Activated naive CD8-positive, alpha-beta T cell treated with anti-CD3 and anti-CD28 coated beads for 36 hours (primary cell): ENCODE data around the gene ZNF518A. TPM values are rescaled to one million over a fixed set of nuclear protein-coding genes. Genes with fewer than 3 reads are reported as not detected.

Source experiments
- DNase-seq: peaks from one replicate; pipeline ENCODE4 v3.0.0; 2021
- H3K27ac Mint-ChIP-seq: one replicate; pipeline ENCODE4 v1.8.0; 2022; ENCODE audit warnings: mild to moderate bottlenecking, moderate library complexity, mixed read lengths
- H3K27me3 Mint-ChIP-seq: one replicate; pipeline ENCODE4 v1.8.0; 2022; ENCODE audit warnings: mild to moderate bottlenecking, mixed read lengths
- H3K36me3 Mint-ChIP-seq: one replicate; pipeline ENCODE4 v1.8.0; 2021; ENCODE audit warnings: mild to moderate bottlenecking, mixed read lengths
- H3K4me1 Mint-ChIP-seq: one replicate; pipeline ENCODE4 v1.8.0; 2021; ENCODE audit warnings: mixed read lengths
- H3K4me3 Mint-ChIP-seq: one replicate; pipeline ENCODE4 v1.8.0; 2022; ENCODE audit warnings: mild to moderate bottlenecking, moderate library complexity, mixed read lengths
- H3K9me3 Mint-ChIP-seq: one replicate; pipeline ENCODE4 v1.8.0; 2022; ENCODE audit warnings: mixed read lengths
- total RNA-seq, 2 experiments: library from RNA; stranded (reverse); gene quantifications; one replicate each; pipeline ENCODE4 v1.2.3, GENCODE V29; 2021

Gene ZNF518A
- total RNA-seq, 2 experiments from 2014 or later, result 13.0 to 14.1 TPM

DNA sequence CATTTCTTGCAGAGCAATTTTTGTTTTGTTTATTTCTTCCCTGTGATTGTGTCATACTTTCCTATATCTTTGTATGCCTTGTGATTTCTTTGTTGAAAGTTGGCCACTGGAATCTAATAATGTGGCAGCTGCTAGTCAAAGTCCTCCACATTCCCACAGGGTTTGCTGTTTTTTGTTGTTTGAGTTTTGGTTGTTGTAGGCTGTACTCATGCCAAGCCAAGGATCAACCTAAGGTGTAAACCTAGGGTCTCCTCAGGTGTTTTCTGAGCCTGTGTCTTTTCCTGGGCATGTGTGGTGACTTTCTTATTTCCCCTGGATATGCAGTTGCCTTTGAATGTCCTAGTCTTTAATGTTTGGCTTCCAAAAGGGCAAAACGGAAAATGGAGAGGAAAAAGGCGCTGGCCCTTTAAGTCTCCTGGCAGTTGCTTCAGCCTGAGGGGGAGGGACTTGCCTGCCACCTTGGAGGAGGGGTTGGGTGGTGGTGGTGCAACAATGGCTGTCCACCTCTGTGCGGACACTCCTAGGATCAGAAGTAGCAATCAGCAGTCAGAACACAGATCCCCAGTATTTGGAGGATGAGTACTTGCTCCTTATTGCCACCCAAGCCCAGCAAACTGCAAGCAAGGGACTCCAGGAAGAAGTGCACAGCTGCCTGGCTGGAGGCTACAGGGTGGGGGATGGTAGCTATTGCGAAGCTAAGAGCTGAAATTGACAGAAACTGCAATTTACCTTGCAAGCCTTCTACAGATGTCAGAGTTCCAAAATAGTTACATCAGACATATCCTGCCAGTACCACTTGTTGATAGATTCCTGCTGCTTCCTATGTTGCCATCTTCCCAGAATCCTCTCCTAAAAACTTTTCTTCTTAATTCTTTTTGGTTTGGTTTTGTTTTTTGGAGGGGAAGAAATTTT is 5.6 kb upstream of the ZNF518A start:
- H3K4me1 Mint-ChIP-seq, result peaks cover 3% of the 10 kb centered on the region
- peaks cover 89% of the 10 kb centered on the region for H3K27me3 Mint-ChIP-seq
- peaks cover 3% of the 10 kb centered on the region for H3K36me3 Mint-ChIP-seq
- H3K27ac Mint-ChIP-seq, result no peak overlapping the region
- no peak overlapping the region for H3K4me3 Mint-ChIP-seq
- peaks cover 8% of the 10 kb centered on the region for H3K9me3 Mint-ChIP-seq
- DNase-seq, result no peak

DNA sequence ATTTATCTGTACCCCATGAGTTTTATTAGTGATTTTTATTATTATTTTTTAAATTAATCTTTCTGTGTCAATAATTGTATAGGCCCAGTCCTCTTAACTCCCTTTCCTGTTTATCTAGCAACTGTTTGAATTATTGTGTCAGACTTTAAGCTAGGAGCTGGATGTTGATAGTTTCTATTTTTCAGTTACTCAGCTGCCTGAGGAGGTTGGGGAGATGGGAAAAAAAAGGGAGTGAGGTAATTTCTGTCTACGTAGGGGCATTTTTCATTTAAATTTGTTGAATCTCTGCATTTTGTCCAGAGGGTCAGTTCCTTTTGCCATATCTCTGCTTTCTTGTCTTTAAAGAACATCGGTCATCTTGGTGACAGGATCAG is 5.0 kb upstream of the ZNF518A start:
- H3K36me3 Mint-ChIP-seq, result peaks cover 3% of the 10 kb centered on the region
- peaks cover 3% of the 10 kb centered on the region for H3K4me1 Mint-ChIP-seq
- no peak overlapping the region for H3K27ac Mint-ChIP-seq
- no peak for DNase-seq
- peaks cover 8% of the 10 kb centered on the region for H3K9me3 Mint-ChIP-seq
- no peak overlapping the region for H3K4me3 Mint-ChIP-seq
- H3K27me3 Mint-ChIP-seq, result peaks cover 85% of the 10 kb centered on the region

DNA sequence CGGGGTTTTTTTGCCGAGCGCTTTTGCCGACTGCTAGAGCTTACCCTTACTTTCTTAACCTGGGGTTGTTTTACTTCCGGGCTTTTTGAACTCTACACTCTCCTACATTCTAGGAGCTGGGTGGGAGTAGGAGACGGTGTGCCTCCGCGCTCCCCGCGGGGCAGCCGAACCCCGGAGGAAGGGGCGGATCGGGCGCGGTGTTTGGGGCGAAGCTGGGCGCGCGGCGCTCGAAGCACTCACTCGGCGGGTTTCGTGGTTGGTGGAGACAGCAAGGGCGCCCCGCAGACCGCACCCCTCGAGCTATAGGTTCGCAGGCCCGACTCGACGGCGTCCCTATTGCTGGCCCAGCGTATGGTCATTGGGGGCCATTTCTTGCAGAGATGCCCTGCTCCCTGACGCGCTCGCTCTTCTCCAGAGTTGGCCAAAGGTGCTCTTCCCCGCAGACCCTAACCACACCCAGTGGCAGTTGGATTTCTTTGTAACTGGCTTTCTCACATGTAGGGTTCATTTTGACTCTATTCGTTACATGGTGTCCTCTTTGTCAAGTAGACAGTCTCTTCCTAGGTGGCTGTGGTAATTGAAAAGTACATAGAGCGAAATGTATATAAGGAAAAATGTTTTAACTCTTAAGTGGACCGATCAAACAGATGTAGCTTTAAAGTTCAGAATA is 364 bp downstream of the ZNF518A start:
- peaks cover 8% of the 10 kb centered on the region for H3K9me3 Mint-ChIP-seq
- DNase-seq, result peak; percentile 83
- H3K36me3 Mint-ChIP-seq, result peaks cover 23% of the 10 kb centered on the region
- peak overlapping the region; percentile 87 for H3K4me3 Mint-ChIP-seq
- H3K27me3 Mint-ChIP-seq, result peaks cover 39% of the 10 kb centered on the region
- H3K4me1 Mint-ChIP-seq, result peaks cover 18% of the 10 kb centered on the region
- H3K27ac Mint-ChIP-seq, result peak overlapping the region; percentile 99

DNA sequence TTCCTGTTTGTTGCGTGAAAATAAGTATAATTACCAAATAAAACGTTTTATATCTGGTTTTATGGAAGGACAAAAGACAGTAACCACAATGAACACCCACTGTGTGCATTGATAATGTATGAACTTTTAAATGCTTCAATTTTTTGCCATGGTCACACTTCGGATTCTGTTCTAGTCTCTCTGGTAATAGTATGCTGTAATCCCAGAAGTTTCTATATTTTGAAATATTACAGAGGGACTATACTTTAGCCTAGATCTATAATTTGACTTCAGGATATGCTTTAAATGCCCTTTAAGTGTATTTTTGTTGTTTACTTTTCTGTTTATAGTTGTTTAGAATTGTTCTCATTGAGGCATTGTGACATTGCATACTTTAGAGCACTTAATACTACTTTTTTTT is 1.5 kb downstream of the ZNF518A start:
- no peak for DNase-seq
- peaks cover 28% of the 10 kb centered on the region for H3K36me3 Mint-ChIP-seq
- H3K27me3 Mint-ChIP-seq, result peaks cover 27% of the 10 kb centered on the region
- peaks cover 21% of the 10 kb centered on the region for H3K4me1 Mint-ChIP-seq
- H3K27ac Mint-ChIP-seq, result no peak overlapping the region
- H3K4me3 Mint-ChIP-seq, result peak overlapping the region; percentile 87
- peaks cover 8% of the 10 kb centered on the region for H3K9me3 Mint-ChIP-seq

DNA sequence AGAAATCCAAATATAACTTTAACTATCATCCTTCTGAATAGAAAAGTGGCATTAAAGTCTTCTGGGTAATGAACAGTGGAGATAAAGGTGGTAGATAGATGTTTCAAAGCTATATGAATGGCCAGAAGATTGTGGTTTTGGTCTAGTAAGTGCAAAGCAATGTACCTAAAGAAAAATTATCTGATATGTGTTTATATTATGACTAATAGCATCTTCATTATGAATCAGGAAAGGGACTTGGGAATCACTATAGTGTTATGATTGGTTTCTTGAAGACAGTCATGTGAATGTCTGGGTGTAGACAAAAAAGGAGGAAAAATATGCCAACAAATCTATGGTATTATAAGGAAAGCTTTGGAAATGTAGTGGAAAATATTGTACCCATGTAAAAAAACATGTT is 3.0 kb downstream of the ZNF518A start:
- peaks cover 39% of the 10 kb centered on the region for H3K36me3 Mint-ChIP-seq
- DNase-seq, result no peak
- H3K4me1 Mint-ChIP-seq, result peaks cover 28% of the 10 kb centered on the region
- H3K9me3 Mint-ChIP-seq, result peaks cover 7% of the 10 kb centered on the region
- no peak overlapping the region for H3K27ac Mint-ChIP-seq
- no peak overlapping the region for H3K4me3 Mint-ChIP-seq
- peaks cover 12% of the 10 kb centered on the region for H3K27me3 Mint-ChIP-seq

DNA sequence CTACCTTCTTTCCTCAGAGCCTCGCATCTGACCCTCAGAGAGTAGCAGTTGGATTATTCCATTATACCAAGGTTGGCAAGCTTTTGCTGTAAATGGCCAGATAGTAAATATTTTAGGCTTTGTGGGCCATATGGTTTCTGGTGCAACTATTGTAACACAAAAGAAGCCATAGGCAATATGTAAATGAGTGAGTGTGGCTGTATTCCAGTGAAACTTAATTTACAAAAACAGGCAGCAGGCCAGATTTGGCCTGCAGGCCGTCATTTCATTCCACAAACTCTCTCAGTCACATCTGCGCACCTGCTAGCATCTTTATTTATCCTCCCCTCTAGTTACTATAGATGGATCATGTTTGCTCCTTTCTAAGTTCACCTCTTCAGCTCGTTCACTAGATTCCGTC is 6.7 kb downstream of the ZNF518A start:
- H3K27me3 Mint-ChIP-seq, result no peaks in the 10 kb centered on the region
- peaks cover 39% of the 10 kb centered on the region for H3K36me3 Mint-ChIP-seq
- H3K27ac Mint-ChIP-seq, result no peak overlapping the region
- H3K4me3 Mint-ChIP-seq, result no peak overlapping the region
- no peak for DNase-seq
- H3K9me3 Mint-ChIP-seq, result no peaks in the 10 kb centered on the region
- H3K4me1 Mint-ChIP-seq, result peaks cover 19% of the 10 kb centered on the region

GRCh38 chr10:96137567-96137966 is 7.5 kb downstream of the ZNF518A start:
- Mint-ChIP-seq H3K36me3 (peaks cover 40% of the 10 kb centered on the region), H3K27me3 (no peaks in the 10 kb centered on the region), H3K9me3 (no peaks in the 10 kb centered on the region), H3K4me1 (peaks cover 16% of the 10 kb centered on the region), H3K4me3 (no peak overlapping the region), H3K27ac (peak overlapping the region; percentile 16)
- no peak for DNase-seq

- no peaks in the 10 kb centered on the region for H3K27me3 Mint-ChIP-seq
- DNase-seq, result no peak
- no peak overlapping the region for H3K4me3 Mint-ChIP-seq
- peak overlapping the region; percentile 16 for H3K27ac Mint-ChIP-seq
- H3K36me3 Mint-ChIP-seq, result peaks cover 42% of the 10 kb centered on the region
- H3K4me1 Mint-ChIP-seq, result peaks cover 16% of the 10 kb centered on the region
- no peaks in the 10 kb centered on the region for H3K9me3 Mint-ChIP-seq
These were observed 8.0 kb downstream of the ZNF518A start for GRCh38 chr10:96138102-96138501.

DNA sequence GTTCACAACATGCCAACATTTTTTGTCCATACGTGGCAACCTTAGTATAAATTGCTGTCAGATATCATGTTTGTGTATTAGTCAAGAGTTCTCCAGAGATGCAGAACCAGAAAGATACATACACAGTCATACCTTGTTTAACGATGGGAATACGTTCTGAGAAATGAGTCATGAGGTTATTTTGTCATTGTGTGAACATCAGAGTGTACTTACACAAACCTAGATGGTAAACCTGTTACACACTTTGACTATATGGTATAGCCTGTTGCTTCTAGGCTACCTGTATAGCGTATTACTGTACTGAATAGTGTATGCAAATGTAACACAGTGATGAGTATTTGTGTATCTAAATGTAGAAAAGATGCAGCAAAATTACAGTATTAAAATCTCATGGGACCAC is 22.3 kb downstream of the ZNF518A start:
- Mint-ChIP-seq H3K27me3 (no peaks in the 10 kb centered on the region), H3K4me3 (no peak overlapping the region), H3K27ac (no peak overlapping the region), H3K36me3 (peaks cover 61% of the 10 kb centered on the region), H3K9me3 (peaks cover 2% of the 10 kb centered on the region), H3K4me1 (peaks cover 8% of the 10 kb centered on the region)
- DNase-seq, result no peak

DNA sequence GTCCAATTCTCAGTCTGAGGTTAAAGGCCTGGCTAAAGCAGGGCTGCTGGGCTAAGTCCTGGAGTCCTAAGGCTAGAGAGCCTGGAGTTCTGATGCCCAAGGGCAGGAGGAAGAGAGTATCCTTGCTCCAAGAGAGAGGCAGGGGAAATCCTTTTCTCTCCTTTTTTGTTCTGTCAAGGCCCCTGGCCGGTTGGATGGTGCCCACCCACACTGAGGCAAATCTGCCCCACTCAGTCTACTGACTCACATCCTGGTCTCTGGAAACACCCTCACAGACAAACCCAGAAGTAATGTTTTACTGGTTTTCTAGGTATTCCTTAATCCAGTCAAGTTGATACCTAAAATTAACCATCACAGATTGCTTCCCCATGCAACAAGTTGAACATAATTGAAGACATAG is 23.0 kb downstream of the ZNF518A start:
- Mint-ChIP-seq H3K4me3 (no peak overlapping the region), H3K36me3 (peaks cover 65% of the 10 kb centered on the region), H3K27me3 (no peaks in the 10 kb centered on the region), H3K27ac (no peak overlapping the region), H3K9me3 (peaks cover 4% of the 10 kb centered on the region), H3K4me1 (peaks cover 8% of the 10 kb centered on the region)
- DNase-seq, result no peak

GRCh38 chr10:96165726-96166125 is 35.6 kb downstream of the ZNF518A start:
- Mint-ChIP-seq H3K9me3 (peaks cover 36% of the 10 kb centered on the region), H3K27me3 (no peaks in the 10 kb centered on the region)

DNA sequence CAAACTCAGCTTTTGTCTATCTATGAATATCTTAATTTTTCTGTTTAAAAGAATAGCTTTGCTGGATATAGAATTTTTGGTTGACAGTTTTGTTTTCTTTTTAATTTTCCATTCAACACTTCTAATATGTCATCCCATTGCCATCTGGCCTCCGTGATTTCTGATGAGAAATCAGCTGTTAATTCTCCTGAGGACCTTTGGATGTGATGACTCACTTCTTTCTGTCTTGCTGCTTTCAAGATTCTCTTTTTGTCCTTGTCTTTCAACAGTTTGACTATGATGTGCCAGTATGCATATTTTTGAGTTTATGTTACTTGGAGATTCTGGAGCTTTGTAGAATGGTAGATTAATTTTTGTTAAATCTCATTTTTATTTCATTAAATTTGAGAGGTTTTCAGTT is 38.4 kb downstream of the ZNF518A start:
- H3K9me3 Mint-ChIP-seq, result peaks cover 43% of the 10 kb centered on the region
- peaks cover 22% of the 10 kb centered on the region for H3K36me3 Mint-ChIP-seq
- H3K27me3 Mint-ChIP-seq, result no peaks in the 10 kb centered on the region

More at GRCh38 chr10:96165726-96166125, 35.6 kb downstream of the ZNF518A start:
- Mint-ChIP-seq H3K4me3 (no peak overlapping the region), H3K27ac (no peak overlapping the region), H3K36me3 (peaks cover 38% of the 10 kb centered on the region), H3K4me1 (no peaks in the 10 kb centered on the region)
- no peak for DNase-seq

DNA sequence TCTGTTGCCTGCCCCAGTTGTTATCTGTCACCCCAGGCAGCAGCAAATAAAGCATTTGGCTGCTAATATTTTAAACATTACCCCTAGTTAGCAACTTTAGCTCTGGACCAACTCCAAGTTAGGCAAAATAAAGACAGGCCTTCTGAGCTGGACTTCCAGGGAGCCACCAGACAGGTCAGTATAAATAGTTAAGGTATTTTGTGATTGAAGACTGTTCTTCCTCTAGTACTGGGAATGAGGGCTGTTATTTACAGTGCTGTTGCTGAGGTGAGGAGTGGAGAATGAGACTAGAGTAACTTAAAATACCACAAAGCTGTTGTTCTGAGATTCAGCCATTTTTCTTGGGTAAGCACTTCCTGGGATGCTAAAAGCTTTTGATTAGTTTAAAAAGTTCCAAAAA is 40.1 kb downstream of the ZNF518A start:
- no peak for DNase-seq
- no peak overlapping the region for H3K27ac Mint-ChIP-seq
- H3K4me3 Mint-ChIP-seq, result no peak overlapping the region
- peaks cover 14% of the 10 kb centered on the region for H3K36me3 Mint-ChIP-seq
- H3K4me1 Mint-ChIP-seq, result no peaks in the 10 kb centered on the region
- H3K27me3 Mint-ChIP-seq, result peaks cover 5% of the 10 kb centered on the region
- H3K9me3 Mint-ChIP-seq, result peaks cover 46% of the 10 kb centered on the region

More for the DNA sequence above, 38.4 kb downstream of the ZNF518A start:
- Mint-ChIP-seq H3K4me1 (no peaks in the 10 kb centered on the region), H3K27ac (no peak overlapping the region), H3K4me3 (no peak overlapping the region)
- DNase-seq, result no peak

GRCh38 chr10:96172666-96173065 is 42.6 kb downstream of the ZNF518A start:
- H3K9me3 Mint-ChIP-seq, result peaks cover 38% of the 10 kb centered on the region

DNA sequence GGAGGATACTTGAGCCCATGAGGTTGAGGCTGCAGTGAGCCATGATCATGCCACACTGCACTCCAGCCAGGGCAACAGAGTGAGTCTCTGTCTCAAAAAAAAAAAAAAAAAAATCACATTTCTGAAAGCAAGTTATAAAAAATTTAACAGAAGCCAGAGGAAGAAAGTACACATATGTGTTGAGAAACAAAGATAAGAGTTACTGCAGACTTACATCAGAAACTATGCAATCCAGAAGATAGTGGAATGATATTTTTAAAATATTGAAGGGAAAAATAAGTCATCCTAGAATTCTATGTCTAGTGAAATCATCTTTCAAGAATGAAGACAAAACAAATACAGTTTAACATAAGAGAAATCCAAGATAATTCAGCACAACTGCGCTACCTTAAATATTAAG is 46.9 kb downstream of the ZNF518A start:
- Mint-ChIP-seq H3K4me1 (no peaks in the 10 kb centered on the region), H3K9me3 (peaks cover 28% of the 10 kb centered on the region), H3K4me3 (no peak overlapping the region), H3K27me3 (peaks cover 34% of the 10 kb centered on the region), H3K36me3 (no peaks in the 10 kb centered on the region), H3K27ac (no peak overlapping the region)
- DNase-seq, result no peak

More at GRCh38 chr10:96172666-96173065, 42.6 kb downstream of the ZNF518A start:
- Mint-ChIP-seq H3K4me3 (no peak overlapping the region), H3K4me1 (no peaks in the 10 kb centered on the region), H3K27ac (no peak overlapping the region), H3K27me3 (peaks cover 13% of the 10 kb centered on the region), H3K36me3 (peaks cover 3% of the 10 kb centered on the region)
- no peak for DNase-seq
